OCI-LY3 (cell line): ENCODE results near the gene CTTNBP2NL.

Experiments used
- EZH2phosphoT487 ChIP-seq: fragments of 200-600 bp; shearing (Covaris generic); IDR thresholded peaks from 2 replicates; pipeline ENCODE4 v1.6.1; 2018; ENCODE audit warnings: antibody characterized with exemption, mixed run types, low read depth
- TF ChIP-seq, protein P1 (sequence below): fragments of 200-600, 300-600 bp; sonication (generic); IDR thresholded peaks from 2 replicates; pipeline ENCODE4 v1.5.1; 2014; ENCODE audit warnings: antibody characterized with exemption, low read length, low read depth

GRCh38 chr1:112431038-112431437, 35.0 kb downstream of the CTTNBP2NL start:
- TF ChIP-seq, protein P1, sequence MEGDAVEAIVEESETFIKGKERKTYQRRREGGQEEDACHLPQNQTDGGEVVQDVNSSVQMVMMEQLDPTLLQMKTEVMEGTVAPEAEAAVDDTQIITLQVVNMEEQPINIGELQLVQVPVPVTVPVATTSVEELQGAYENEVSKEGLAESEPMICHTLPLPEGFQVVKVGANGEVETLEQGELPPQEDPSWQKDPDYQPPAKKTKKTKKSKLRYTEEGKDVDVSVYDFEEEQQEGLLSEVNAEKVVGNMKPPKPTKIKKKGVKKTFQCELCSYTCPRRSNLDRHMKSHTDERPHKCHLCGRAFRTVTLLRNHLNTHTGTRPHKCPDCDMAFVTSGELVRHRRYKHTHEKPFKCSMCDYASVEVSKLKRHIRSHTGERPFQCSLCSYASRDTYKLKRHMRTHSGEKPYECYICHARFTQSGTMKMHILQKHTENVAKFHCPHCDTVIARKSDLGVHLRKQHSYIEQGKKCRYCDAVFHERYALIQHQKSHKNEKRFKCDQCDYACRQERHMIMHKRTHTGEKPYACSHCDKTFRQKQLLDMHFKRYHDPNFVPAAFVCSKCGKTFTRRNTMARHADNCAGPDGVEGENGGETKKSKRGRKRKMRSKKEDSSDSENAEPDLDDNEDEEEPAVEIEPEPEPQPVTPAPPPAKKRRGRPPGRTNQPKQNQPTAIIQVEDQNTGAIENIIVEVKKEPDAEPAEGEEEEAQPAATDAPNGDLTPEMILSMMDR, result no peak
- no peak for TF ChIP-seq EZH2phosphoT487
